Medulla oblongata (tissue), 1 donor: ENCODE data around the gene CEP128.

ENCODE experiments used
- DNase-seq: peaks from one replicate; pipeline ENCODE4 v3.0.0-alpha.2; 2015; ENCODE audit errors: extremely low spot score

Gene CEP128

DNA sequence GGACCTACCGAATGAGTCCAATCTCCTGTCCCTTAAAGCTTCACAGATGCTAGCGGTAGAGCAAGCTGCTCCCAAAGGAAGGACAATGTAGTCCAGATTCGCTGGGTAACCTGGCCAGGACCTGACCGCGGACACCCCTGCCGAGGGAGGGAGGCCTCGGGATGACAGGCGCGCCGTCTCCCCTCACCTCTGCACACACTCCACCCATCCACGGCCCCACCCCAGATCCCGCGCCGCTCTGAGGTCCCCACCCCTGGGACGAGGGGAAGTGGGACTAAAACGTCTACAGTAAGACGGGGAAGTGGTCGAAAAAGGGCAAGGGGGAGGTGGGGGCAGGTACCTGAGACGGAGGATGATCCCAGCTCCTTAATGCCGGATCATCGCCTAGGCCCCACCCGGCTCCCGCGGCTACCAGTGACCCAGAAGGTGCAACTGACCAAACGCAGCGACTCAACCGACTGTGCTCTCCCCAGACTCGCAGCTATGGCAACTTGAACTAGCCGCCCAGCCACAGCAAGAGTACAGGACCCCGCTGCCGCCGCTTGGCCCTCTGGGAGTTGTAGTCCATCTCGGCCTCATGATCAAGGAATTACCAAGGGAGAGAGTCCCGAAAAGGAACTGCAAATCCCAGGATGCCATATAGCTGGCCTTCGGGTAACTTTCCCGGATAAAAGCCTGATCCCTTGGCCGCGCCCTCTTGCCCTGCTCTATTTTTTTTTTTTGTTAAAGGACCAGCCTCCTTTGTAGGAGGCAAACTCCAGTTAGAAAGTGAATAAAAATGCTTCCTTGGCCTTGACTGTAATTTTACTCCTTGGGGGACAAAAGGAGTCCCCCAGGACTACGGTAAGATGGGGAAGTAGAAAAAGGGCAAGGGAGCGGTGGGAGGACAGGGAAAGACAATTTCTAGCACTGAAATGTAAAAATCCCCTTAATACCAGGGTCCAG, at the start of gene CEP128:
TSS of gene CEP128 (minus strand) at position 498 of the 945 bp plus-strand sequence.
- DNase-seq = peak; percentile 99

DNA sequence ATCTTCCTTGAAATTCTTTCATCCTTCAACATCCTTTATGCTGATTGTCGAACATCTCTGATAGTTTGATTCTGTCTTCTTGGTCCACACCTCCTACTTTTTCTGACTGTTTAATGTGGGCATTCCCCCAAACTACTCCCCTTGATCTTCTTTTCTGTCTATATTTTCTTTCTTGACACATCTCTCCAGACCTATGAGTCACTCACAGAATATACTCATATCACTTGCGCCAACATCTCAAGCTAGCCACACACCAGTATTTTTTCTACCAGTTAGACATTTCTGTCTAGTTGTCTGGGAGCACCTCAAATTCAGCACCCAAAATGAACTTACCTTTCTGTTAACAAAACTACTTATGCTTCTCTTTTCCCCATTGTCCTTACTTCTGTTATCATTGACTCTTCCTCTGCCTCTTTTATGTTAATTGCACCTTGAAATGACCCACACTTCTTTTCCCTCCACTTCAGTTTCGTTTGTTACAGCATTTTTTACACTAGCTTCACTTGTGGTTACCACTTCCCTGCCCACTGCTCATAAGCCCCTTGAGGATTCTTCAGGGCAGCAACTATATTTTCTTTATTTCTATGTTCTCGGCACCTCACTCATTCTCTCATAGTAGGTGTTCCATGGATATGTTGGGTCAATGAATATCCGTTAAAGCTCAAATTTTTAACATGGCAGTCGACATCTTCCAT, 47.3 kb upstream of the CEP128 start:
- no peak for DNase-seq

DNA sequence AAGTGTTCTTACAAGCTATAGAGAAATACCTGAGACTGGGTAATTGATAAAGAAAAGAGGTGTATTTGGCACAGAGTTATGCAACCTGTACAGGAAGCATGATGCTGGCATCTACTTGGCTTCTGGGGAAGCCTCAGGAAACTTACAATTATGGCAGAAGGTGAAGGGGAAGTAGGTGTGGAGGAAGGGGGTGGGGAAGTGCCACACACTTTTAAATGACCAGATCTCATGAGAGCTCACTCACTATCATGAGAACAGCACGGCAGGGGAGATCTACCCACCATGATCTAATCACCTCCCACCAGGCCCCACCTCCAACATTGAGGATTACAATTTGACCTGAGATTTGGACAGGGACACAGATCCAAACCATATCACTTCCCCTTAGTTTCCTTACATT, 46.7 kb upstream of the CEP128 start:
- DNase-seq = no peak

DNA sequence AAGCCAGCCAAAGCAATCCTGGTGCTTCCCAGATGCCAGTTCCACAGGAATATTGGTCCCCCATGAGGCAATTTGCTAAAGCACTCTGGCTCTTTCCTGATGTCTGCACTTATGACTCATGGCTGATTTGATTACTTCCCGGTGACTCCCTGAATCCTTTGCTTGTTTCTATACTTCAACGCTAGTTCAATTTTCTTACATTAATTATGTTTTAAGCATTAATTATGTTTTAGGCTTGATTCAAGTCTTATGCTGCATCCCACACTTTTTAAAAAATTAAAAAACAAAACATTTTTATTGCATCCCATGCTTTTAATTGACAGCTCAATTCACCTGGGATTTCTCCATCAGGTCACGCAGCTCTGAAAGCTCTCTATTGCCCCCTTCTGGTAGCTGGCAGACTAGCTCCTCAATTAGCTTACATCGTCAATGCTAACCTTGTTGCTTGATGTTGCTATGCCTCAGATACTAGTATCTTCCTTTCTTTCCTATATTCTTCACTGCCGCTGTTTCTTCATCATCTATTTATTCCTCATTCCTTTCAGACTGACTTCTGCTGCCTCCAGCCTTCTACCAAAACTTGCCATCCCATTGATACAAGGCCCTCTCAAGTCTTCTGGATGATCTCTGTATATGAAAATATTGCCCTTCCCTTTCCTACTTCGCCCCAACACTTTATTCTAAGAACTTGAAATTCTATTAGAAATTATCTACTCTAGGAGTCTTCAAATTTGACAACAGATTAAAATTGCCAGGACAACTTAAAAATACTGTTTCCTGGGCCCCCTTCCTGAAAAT, 45.9 kb upstream of the CEP128 start:
- DNase-seq = peak; percentile 85

DNA sequence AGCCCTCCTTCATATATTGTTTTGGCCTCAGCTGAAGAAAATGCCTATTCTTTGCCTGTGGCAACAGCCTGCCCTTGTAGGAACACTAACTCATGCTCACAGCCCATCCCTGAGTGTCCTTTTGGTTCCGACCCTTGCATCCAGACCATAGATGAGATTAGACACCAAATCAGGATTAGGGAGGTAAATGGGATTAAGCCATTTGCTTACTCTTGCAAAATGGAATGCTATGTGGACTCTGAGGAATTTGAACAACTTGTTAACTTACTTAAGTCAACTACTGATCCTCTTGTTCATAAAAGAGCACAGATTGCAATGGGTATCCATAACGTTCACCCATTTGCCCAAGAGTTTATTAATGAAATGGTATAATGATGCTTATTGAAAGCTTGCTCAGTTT, 41.2 kb upstream of the CEP128 start:
- DNase-seq = no peak

DNA sequence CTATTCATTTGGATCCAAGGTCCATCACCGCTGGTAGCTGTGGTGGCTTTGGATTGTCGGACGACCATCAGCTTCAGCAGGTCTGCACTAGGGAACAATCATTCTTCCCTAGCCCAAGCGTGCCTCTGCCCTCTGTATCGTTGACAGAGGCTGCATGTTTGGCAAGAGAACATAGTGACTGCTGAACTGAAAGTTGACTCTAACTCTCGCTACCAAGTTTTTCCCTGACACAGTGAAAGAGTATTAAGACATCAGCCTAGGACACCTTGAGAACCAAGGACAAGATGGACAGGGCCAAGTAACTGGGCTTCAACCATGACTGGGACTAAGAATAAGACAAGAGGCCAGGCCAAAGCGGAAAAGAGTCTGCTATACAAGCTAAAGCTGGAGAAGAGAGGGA, 40.1 kb upstream of the CEP128 start:
- DNase-seq = no peak

DNA sequence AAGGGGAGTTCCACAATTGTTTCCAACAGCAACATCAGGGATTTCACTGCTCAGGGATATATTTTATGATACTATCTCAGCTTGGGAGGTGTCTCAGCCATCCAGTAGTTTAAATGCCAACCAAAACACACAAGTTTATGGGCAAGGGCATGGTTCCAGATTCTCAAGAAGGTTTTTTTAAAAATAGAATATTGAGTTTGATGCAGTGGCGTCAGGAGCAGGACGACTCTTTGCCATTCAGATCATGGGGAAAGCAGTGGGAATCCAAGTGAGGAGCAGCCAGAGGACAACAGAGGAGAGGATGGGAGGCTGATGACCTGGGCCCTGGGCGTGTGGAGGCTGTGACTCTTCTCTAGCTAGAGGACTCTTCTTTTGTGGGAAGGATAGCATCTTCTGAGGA, 39.6 kb upstream of the CEP128 start:
- DNase-seq = no peak

DNA sequence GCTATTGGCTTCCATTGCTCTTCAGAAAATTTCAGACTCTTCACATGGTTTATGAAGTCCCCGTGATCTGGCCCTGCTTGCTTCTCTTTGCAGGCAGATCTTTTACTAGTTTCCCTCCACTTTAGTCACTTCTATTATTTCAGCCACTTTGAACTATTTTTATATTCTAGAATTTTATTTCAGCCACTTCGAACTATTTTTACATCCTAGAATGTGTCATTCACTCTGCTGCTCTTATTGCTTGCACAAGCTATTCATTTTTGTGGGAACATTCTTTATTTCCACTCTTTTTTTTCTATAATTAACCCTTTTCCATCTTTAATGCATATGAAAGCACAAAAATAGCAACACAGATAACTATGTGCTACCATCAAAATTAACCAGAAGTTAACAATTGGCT, 38.4 kb upstream of the CEP128 start:
- no peak for DNase-seq

DNA sequence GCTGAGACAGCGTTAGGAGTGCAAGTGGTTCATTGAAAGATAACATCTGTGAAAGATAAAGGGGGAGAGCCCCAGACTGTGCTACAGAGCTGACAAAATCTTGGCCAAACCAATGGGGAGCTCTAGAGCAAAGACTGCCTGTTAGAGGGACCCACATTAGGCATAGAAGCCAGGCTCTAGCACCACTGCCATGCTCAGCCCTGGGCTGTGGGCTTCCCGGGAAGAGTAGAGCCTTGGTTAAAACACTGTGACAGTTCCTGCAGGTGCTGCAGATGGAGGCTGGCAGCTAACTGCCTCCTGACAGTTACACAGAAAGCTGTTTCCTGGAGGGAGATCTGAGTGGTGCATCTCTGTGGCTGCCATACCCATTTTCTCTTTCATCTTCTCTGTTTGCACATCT, 36.9 kb upstream of the CEP128 start:
- no peak for DNase-seq

DNA sequence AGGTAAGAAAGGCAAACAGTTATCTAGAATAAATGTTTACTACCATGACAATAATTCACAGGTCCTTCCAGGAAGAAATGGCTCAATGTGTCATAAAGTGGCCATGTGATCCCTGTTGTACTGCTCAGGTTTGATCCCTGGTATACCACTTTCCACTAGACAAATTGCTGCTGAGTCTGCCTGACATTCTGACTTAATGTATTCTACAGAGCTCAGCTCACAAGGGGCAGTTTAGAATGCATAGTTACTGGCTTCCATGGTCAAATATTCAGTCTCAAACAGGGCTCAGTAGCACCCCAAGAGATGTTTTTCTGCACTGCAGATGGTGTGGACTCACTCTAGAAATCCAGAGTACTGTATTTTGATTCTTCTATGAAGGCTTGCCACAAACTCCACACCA, 35.7 kb upstream of the CEP128 start:
- DNase-seq = no peak

DNA sequence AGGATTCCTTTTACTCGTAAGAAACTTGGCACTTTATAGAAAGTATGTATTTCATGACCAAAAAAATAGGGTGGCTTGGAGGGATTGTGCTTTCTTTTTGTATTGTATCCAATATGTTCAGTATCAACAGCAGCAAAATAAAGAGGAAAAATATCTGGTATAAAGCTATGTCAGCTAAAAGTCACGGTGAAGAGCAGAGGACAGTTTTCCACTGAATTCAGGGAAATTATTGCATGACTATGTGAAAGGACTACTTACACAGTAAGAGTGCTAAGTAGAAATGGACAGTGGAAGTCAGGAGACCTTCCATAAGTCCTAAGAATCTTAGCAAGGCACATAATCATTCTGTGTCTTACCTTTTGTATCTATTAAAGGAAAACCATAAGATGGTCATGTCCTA, 33.1 kb upstream of the CEP128 start:
- no peak for DNase-seq

DNA sequence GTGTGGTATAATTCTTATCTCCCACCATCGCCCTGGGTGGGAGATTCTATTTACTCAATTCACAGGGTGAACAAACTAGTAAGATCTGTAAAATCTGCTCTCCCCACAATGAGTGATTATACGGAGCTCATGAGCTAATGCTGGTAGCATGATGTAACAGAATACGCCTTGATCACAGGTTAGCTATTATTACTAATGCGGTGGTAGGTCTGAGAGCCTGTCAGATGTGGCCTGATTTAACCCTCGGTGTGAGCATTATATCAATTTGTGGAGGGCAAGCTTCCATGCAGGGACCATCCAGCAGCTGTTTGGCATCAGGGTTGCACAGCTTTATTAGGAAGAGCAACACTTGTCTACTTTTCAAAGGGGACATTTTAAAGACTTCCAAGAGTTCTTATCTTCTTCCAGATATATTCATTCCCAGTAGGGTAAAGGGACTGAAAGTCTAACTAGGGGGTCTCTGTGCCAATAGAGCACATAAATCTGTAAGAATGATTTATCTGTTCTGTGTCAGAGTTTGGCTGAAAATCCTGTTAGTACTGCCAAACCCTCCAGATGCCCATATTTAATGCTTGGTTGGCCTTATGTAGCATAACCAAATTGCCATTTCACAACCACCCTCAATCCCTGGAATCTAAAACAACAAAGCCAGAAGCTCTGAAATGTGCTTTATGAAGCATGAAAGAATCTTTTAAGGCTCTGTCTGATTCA, 32.5 kb upstream of the CEP128 start:
- DNase-seq = no peak

DNA sequence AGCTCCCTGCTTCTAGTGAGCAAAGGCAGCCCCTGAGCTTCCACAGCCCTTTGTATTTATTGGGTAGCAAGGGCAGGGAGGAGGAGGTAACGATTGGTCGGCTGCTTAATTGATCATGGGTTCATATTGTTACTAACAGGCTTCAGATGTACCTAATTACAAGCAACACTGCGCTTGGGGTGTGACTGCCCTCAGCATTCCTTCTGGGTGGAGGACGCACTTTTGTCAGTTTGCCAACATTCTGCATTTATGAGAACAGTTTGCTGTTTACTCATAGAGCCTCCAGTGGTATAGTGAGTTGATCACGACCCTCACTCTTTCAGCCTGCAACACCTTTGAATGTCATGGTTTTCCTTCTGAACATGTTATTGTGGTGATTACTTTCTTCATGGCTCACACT, 23.5 kb upstream of the CEP128 start:
- DNase-seq = no peak

DNA sequence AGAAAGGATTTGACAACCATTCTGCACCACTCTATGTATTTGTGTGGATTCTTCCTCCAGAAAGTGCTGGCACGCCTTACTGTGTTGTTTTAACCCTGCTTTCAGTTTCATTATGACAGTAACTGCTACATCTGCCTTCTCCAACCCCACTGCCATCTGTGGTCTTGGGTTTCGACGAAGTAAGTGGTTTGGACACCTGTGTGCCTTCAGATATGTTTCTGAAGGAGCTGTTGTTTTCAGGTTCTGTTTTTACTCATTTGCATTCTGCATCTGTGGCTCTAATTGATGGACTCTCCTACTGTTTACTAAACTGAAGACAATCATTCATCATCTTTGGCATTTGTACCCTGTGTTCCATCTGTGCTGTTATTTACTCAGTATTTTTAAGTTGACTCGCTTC, 18.0 kb upstream of the CEP128 start:
- peak; percentile 62 for DNase-seq

DNA sequence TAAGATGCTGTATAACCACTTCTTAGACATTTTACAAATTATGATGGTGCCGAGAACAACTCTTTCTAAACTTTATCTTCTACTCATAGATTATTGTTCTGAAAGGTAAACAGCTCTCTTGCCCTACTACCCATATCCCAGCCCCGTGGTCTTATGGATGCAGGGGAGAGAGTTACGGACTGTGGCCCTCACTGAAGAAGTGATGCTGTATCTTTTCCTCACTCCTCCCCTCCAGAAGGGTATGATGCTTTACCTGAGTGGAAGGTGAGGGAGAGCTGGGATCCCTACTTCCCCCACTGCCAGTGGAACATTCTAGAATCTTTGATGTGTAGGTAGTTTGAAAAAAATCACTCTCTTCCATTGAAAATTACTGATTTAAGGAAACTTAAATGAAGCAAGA, 17.4 kb upstream of the CEP128 start:
- no peak for DNase-seq

DNA sequence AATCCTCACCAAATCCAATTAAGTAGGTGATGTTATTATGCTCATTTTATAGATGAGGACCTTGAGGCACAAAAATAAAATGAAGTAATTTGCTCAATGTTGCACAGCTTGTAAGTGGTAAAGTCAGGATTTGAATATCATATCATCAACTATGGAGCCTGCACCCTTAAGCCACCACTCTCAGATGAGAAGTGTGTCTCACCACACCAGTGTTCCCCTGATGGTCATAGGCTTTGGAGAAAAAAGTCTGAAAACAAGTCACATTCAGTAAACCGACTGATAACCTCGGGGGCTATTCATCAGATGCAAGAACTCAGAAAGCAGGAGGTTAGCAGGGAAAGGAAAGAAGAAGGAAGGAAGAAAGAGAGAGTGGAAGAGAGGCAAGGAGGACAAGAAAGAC, 16.7 kb upstream of the CEP128 start:
- DNase-seq = no peak

DNA sequence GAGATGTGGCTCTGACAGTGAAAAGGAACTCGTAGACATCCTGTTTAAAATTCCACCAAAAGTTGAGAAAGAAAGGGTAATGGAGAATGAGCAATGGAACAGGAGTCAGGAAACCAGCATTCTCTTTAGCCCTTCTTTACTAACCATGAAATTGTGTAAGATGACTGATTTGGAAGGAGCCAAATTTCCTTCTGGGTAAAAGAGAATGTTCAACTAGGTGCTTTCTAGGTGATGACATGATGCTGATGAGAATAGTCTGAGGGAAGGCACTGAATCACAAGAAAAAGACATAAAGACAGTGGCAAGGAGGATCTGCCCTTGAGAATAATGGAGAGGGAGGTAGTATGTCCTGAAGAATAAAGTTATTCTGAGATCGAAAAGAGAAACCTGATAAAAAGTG, 16.1 kb upstream of the CEP128 start:
- no peak for DNase-seq

DNA sequence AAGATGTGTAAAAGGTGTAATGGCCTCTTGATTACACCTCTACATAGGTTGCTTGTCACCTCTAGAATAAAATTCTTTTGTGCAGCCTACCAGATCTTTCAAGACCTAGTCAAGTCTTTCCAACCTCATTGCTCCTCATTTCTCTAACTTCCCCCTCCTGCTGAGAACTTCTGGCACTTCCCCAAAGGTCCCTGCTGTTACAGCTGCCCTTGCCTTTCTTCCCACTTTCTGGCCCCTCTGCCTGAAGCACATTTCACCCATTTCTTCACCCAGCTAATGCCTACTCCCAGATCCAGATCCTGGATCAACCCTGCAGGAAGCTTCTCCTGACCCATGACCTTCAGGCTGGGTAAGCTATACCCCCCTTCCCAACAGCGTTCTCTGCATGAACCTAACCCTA, 15.4 kb upstream of the CEP128 start:
- peak; percentile 51 for DNase-seq

DNA sequence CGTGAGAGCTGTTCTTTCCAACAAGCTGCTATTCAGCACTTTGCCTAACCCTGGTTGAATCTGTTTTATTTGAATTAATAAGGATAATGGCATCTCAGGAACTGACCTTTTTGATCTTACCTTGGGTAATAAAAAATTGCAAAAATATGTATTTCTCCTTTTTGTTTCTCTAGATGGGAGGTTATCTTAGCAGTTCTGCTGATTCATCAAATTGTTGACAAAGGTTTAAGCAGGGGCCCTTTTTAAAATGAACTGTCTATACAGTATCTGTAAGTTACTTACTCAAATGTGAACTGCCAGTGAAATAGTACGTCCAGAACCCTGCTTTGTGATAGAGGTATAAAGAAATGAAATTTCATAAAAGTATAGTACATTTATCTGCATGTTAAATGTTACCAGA, 14.6 kb upstream of the CEP128 start:
- no peak for DNase-seq

DNA sequence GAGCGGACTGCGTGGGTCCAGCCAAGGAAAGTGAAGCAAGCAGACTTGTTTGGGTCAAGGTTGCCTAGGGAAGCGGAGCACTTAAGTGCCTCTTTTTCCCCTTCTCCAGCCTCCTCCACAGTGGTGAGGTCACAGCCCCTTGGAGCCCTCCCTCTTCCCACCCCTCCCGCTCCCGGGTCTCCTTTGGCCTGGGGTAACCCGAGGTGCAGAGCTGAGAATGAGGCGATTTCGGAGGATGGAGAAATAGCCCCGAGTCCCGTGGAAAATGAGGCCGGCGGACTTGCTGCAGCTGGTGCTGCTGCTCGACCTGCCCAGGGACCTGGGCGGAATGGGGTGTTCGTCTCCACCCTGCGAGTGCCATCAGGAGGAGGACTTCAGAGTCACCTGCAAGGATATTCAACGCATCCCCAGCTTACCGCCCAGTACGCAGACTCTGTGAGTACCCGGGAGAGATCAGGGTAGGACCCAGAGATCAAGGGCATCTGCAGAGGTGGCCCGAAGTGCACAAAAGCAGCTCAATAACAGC, 13.9 kb upstream of the CEP128 start, which contains the start of gene TSHR:
TSS of gene TSHR (plus strand) at position 206 of the 526 bp plus-strand sequence. CDS start at position 266, 60 bp downstream.
- no peak for DNase-seq

DNA sequence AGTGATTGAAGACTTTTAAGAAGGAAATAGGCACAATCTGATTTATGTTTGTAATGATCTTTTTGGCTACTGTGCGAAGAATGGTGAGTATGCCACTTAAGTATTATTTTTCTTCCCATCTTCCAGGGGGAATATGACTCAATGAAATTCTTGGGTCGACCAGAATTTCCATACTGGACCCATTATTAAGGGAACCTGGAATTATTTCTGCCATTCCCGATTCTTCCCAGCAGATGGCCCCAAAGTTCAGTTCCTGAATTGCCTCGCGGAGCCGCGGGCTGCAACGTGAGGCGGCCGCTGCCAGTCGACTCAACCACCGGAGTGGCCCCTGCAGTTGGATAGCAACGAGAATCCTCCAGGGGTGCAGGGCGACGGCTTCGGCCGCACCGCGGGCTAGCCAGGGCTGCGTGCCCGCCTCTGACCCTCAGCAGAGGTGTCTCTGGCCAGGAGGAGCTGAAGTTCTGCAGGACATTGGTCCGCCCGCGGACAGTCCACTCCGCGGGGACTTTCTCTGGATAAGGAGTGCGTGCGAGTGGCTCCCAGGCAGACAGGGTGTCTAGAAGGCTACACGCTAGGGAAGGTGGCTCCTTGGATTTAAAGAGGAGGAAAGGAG, 13.3 kb upstream of the CEP128 start:
- DNase-seq = peak; percentile 92
